ENCODE results near the gene ITGAX. TPM values are rescaled to one million over a fixed set of nuclear protein-coding genes. Genes with fewer than 3 reads are reported as not detected.

Gene ITGAX
- total and polyA plus RNA-seq, 10 donors, result 8.9 to 330 (median 123) TPM

GRCh38 chr16:31402687-31403086, 47.7 kb downstream of the ITGAX start:
- 67 to 93% (median 79%) methylated on average over 1 of the region's 1 CpG for WGBS, 5 donors
- TF ChIP-seq CTCF (IDR thresholded peaks at IDR 0.05 in 8 of 11, conservative IDR thresholded peaks at IDR 0.05 in 3 of 11) (no peak), POLR2AphosphoS5 (IDR thresholded peaks at IDR 0.05) (no peak), POLR2A (IDR thresholded peaks at IDR 0.05) (no peak)
- peaks cover 0 to 33% (median 10%) of the 10 kb centered on the region in 6 donors for H3K4me1 ChIP-seq
- H3K9me3 ChIP-seq, result peaks cover 0 to 9% (median 0%) of the 10 kb centered on the region in 8 donors
- H3K27me3 ChIP-seq (replicated peaks in 1 of 7), result peaks cover 0 to 2% (median 0%) of the 10 kb centered on the region in 7 donors
- intact Hi-C loops (cut with DNase I; ENCODE audit: low total_unique reads), result no loop called here
- no peak for DNase-seq
- no peaks in the 10 kb centered on the region for H3K36me3 ChIP-seq
- H3K4me3 ChIP-seq, result no peak overlapping the region
- no peak overlapping the region for H3K27ac ChIP-seq

- Histone ChIP-seq H3K9me3 (peaks cover 0 to 9% (median 0%) of the 10 kb centered on the region in 8 donors), H3K4me1 (peaks cover 0 to 31% (median 10%) of the 10 kb centered on the region in 6 donors), H3K36me3 (no peaks in the 10 kb centered on the region), H3K4me3 (peak overlapping the region in 2 of 8 donors; percentile 11 to 37), H3K27ac (no peak overlapping the region), H3K27me3 (replicated peaks in 1 of 7) (peaks cover 0 to 8% (median 0%) of the 10 kb centered on the region in 7 donors)
- DNase-seq, result peak; percentile 65
- intact Hi-C loops (cut with DNase I; ENCODE audit: low total_unique reads), result no loop called here
- 84 to 85% (median 85%) methylated on average over 12 to 21 of the region's 21 CpGs for WGBS, 5 donors
- TF ChIP-seq POLR2A (IDR thresholded peaks at IDR 0.05) (no peak), POLR2AphosphoS5 (IDR thresholded peaks at IDR 0.05) (no peak), CTCF (IDR thresholded peaks at IDR 0.05 in 8 of 11, conservative IDR thresholded peaks at IDR 0.05 in 3 of 11) (no peak)
Observed at GRCh38 chr16:31403590-31404352, 48.8 kb downstream of the ITGAX start.

- WGBS, 5 donors, result 47 to 64% (median 53%) methylated on average over 7 to 9 of the region's 9 CpGs
- no peak for TF ChIP-seq POLR2AphosphoS5 (IDR thresholded peaks at IDR 0.05)
- no peak for TF ChIP-seq CTCF (IDR thresholded peaks at IDR 0.05 in 8 of 11, conservative IDR thresholded peaks at IDR 0.05 in 3 of 11)
- no peak for TF ChIP-seq POLR2A (IDR thresholded peaks at IDR 0.05)
- intact Hi-C loops (cut with DNase I; ENCODE audit: low total_unique reads), result no loop called here
- no peak for DNase-seq
- Histone ChIP-seq H3K27me3 (replicated peaks in 1 of 7) (peaks cover 0 to 9% (median 0%) of the 10 kb centered on the region in 7 donors), H3K4me3 (peak overlapping the region in 2 of 8 donors; percentile 11 to 37), H3K4me1 (peaks cover 0 to 23% (median 10%) of the 10 kb centered on the region in 6 donors), H3K36me3 (no peaks in the 10 kb centered on the region), H3K27ac (no peak overlapping the region), H3K9me3 (peaks cover 0 to 5% (median 0%) of the 10 kb centered on the region in 8 donors)
Observed at GRCh38 chr16:31404353-31405064, 49.5 kb downstream of the ITGAX start.

- no peak for TF ChIP-seq POLR2A (IDR thresholded peaks at IDR 0.05)
- TF ChIP-seq POLR2AphosphoS5 (IDR thresholded peaks at IDR 0.05), result no peak
- no peak for TF ChIP-seq CTCF (IDR thresholded peaks at IDR 0.05 in 8 of 11, conservative IDR thresholded peaks at IDR 0.05 in 3 of 11)
- WGBS, 5 donors, result 80 to 91% (median 85%) methylated on average over 8 of the region's 8 CpGs
- intact Hi-C loops (cut with DNase I; ENCODE audit: low total_unique reads), result no loop called here
- no peak overlapping the region for H3K27ac ChIP-seq
- H3K9me3 ChIP-seq, result no peaks in the 10 kb centered on the region
- H3K27me3 ChIP-seq (replicated peaks in 1 of 7), result peaks cover 0 to 13% (median 0%) of the 10 kb centered on the region in 7 donors
- no peaks in the 10 kb centered on the region for H3K36me3 ChIP-seq
- no peaks in the 10 kb centered on the region for H3K4me1 ChIP-seq
- DNase-seq, result no peak
- no peak overlapping the region for H3K4me3 ChIP-seq
Observed at GRCh38 chr16:31407406-31407805, 52.4 kb downstream of the ITGAX start.
